ENCODE measurements around the gene CMSS1.

CMSS1 gene

DNA sequence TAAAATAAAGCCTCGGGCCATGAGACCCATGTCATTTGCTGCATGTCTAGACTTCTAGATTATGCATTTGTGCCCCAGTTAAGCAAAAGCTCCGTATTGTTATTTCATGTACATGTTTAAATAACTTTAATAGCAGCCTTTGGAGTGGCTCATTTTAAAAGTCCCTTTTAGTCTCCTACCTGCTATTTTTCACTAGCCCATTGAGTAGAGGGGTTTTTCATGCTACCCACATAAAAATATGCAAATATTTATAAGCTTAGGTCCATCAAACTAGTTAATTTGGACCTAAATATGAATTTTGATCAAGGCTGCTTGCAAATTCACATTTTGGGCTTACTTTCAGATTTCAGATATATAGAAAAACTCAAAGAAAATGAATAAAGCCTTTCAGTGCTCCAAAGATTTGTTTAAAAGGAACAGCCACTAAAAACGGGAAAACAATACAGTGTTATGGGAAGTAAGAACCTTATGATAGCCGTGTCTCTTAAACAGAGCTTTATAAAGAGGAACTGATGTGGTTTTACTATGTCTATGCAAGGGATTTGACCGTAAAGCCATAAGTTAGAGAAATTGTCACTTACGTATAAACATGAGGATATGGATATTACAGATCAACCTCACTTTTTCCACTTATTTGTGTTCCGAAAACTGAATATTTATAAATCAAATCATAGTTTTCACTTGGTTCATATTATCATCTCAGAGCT, 266.6 kb downstream of the CMSS1 start:
- no peak for TF ChIP-seq CTCF (IDR thresholded peaks at IDR 0.05; ENCODE audit: low read depth, low read length, missing control alignments)
- Histone ChIP-seq H3K27ac (no peak overlapping the region), H3K27me3 (replicated peaks) (no peaks in the 10 kb centered on the region), H3K36me3 (replicated peaks) (no peaks in the 10 kb centered on the region), H3K4me3 (ENCODE audit: low read depth, low read length) (no peak overlapping the region)
- in situ Hi-C loops (cut with HindIII; ENCODE audit: low pct_ligation_motif_present, low sequenced_read_pairs) = no loop called here
- DNase-seq = no peak

DNA sequence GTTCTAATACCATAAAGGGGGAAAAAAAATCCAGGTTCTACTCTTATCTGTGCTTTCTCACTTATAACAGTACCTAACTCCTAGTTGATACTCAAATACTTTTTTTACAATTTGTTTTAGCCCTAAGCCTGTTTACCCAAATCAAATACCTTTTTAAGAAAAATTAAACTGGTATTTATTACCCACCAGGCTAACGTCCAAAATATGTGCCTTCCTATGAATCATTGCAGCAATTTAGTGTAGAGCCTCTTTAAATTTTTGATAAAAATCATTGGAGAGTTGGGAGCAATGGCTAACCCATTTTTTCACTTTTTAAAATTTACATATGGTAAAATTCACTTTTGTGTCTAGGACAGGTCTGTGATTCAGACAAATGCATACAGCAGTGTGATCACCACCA, 268.7 kb downstream of the CMSS1 start:
- H3K27ac ChIP-seq = peak overlapping the region; percentile 75
- DNase-seq = no peak
- in situ Hi-C loops (cut with HindIII; ENCODE audit: low pct_ligation_motif_present, low sequenced_read_pairs) = no loop called here
- H3K36me3 ChIP-seq (replicated peaks) = no peaks in the 10 kb centered on the region
- H3K27me3 ChIP-seq (replicated peaks) = no peaks in the 10 kb centered on the region
- no peak overlapping the region for H3K4me3 ChIP-seq (ENCODE audit: low read depth, low read length)
- no peak for TF ChIP-seq CTCF (IDR thresholded peaks at IDR 0.05; ENCODE audit: low read depth, low read length, missing control alignments)

DNA sequence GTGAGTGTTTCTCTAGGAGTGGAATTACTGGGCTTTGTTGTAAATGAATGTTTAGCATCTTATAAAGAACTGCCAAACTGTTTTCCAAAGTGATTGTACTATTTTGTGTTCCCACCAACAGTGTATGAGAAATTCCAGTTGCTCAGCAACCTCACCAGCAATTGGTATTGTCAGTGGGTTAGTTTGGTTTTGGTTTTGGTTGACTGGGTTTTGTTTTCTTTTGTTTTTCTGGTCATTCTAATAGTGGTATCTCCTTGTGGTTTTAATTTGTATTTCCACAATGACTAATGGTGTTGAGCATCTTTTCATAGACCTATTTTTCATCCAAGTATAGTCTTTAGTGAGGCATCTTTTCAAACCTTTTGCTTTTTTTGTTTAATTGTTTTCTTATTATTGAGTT, 269.5 kb downstream of the CMSS1 start:
- TF ChIP-seq CTCF (IDR thresholded peaks at IDR 0.05; ENCODE audit: low read depth, low read length, missing control alignments) = no peak
- in situ Hi-C loops (cut with HindIII; ENCODE audit: low pct_ligation_motif_present, low sequenced_read_pairs) = no loop called here
- no peaks in the 10 kb centered on the region for H3K36me3 ChIP-seq (replicated peaks)
- no peaks in the 10 kb centered on the region for H3K27me3 ChIP-seq (replicated peaks)
- H3K4me3 ChIP-seq (ENCODE audit: low read depth, low read length) = no peak overlapping the region
- DNase-seq = peak; percentile 82
- H3K27ac ChIP-seq = peak overlapping the region; percentile 75

DNA sequence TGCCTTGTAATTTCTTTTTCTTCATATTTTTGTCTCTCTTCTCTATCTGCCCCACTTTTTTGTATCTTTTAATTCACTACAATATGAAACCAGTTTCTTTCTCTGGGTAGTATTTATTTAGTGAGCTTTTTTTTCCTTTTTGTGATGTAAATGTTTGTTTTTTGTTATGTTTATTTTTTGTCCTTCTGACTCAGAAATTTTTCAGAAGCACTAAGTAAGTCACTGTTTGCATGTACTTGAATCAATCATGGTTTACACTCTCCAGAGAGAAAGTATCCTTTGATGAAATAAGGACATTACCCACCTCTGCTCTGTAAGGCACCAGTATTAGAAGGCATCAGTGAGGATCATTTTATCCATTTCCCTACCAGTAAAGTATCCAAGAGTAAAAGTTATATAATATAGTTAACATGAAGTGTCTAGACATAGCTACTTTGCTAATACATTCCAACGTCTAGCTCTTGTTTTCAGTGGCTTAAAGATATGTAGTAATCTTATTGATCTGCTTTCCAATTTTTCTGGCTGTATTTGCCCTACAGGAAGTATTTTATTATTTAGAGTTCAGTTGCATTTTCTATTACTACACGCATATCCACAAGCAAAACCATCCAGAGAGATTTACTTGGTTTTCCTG, 271.2 kb downstream of the CMSS1 start:
- in situ Hi-C loops (cut with HindIII; ENCODE audit: low pct_ligation_motif_present, low sequenced_read_pairs) = no loop called here
- DNase-seq = no peak
- Histone ChIP-seq H3K27me3 (replicated peaks) (no peaks in the 10 kb centered on the region), H3K4me3 (ENCODE audit: low read depth, low read length) (no peak overlapping the region), H3K36me3 (replicated peaks) (no peaks in the 10 kb centered on the region), H3K27ac (no peak overlapping the region)
- TF ChIP-seq CTCF (IDR thresholded peaks at IDR 0.05; ENCODE audit: low read depth, low read length, missing control alignments) = no peak

GRCh38 chr3:100089812-100090668, 272.4 kb downstream of the CMSS1 start:
- Histone ChIP-seq H3K36me3 (replicated peaks) (no peaks in the 10 kb centered on the region), H3K4me3 (ENCODE audit: low read depth, low read length) (no peak overlapping the region), H3K27ac (peak overlapping the region; percentile 35), H3K27me3 (replicated peaks) (no peaks in the 10 kb centered on the region)
- TF ChIP-seq CTCF (IDR thresholded peaks at IDR 0.05; ENCODE audit: low read depth, low read length, missing control alignments) = peak; percentile 87
- in situ Hi-C loops (cut with HindIII; ENCODE audit: low pct_ligation_motif_present, low sequenced_read_pairs) = no loop called here
- peak; percentile 74 for DNase-seq

All from brain microvascular endothelial cell (primary cell).